ENCODE measurements around the gene LIPC.

LIPC gene

DNA sequence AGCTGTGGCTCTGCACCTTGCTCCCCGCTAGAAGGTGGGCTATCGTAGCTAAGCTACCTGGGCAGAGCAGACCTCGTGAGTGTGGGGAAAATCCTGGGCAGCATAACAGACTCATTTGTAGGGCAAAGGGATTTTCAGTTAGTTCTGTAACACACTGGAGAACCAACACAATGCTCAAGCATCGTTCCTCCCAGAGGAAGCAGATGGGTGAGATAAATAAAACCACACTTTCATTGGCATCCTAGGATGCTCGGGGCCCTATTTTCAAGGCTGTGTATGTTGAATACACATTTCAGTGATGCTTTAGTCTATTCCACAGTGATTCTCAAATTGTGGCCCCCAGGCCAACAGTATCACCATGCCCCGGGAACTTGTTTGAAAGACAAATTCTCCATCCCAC is 20.0 kb downstream of the LIPC start:
- H3K27me3 ChIP-seq (ENCODE audit: insufficient read depth, low read depth), result no peaks in the 10 kb centered on the region
- no peak overlapping the region for H3K9ac ChIP-seq
- H3K36me3 ChIP-seq (ENCODE audit: insufficient read depth), result no peaks in the 10 kb centered on the region
- H2AFZ ChIP-seq (ENCODE audit: low read depth), result no peak overlapping the region
- no peak overlapping the region for H3K27ac ChIP-seq
- TF ChIP-seq, protein P1, sequence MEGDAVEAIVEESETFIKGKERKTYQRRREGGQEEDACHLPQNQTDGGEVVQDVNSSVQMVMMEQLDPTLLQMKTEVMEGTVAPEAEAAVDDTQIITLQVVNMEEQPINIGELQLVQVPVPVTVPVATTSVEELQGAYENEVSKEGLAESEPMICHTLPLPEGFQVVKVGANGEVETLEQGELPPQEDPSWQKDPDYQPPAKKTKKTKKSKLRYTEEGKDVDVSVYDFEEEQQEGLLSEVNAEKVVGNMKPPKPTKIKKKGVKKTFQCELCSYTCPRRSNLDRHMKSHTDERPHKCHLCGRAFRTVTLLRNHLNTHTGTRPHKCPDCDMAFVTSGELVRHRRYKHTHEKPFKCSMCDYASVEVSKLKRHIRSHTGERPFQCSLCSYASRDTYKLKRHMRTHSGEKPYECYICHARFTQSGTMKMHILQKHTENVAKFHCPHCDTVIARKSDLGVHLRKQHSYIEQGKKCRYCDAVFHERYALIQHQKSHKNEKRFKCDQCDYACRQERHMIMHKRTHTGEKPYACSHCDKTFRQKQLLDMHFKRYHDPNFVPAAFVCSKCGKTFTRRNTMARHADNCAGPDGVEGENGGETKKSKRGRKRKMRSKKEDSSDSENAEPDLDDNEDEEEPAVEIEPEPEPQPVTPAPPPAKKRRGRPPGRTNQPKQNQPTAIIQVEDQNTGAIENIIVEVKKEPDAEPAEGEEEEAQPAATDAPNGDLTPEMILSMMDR (conservative IDR thresholded peaks at IDR 0.05; ENCODE audit: low read depth, low read length), result no peak
- no peak overlapping the region for H3K4me2 ChIP-seq
- H4K20me1 ChIP-seq (ENCODE audit: insufficient read depth), result no peaks in the 10 kb centered on the region
- H3K4me1 ChIP-seq (ENCODE audit: low read depth, poor library complexity, severe bottlenecking), result peaks cover 32% of the 10 kb centered on the region
- H3K79me2 ChIP-seq (ENCODE audit: insufficient read depth, low read depth), result no peaks in the 10 kb centered on the region
- H3K4me3 ChIP-seq (IDR thresholded peaks at IDR 0.05; ENCODE audit: insufficient read depth, low read depth, low read length), result no peak overlapping the region

DNA sequence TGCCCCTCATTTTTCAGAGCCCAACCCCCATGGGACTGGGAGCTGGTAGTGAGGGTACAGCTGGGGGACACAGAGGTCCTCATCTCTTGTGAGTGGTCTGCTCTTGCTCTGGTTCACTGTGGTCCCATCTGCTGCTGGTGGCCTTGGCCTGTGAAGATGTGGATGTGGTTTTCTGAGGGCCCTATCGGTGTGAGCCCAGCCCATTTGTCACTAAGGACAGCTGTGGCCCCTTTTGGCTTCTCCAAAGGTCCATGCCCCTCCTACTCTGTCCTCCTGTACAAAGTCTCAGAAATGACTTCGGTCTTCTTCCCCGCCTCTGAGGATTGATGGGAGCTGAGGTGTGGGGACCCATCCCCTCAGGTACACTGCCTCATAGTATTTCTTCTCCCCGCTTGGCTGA is 21.0 kb downstream of the LIPC start:
- TF ChIP-seq, protein P1 (conservative IDR thresholded peaks at IDR 0.05; ENCODE audit: low read depth, low read length), result no peak
- no peaks in the 10 kb centered on the region for H3K36me3 ChIP-seq (ENCODE audit: insufficient read depth)
- no peak overlapping the region for H3K4me2 ChIP-seq
- H2AFZ ChIP-seq (ENCODE audit: low read depth), result no peak overlapping the region
- H3K79me2 ChIP-seq (ENCODE audit: insufficient read depth, low read depth), result no peaks in the 10 kb centered on the region
- no peaks in the 10 kb centered on the region for H3K27me3 ChIP-seq (ENCODE audit: insufficient read depth, low read depth)
- no peak overlapping the region for H3K9ac ChIP-seq
- no peak overlapping the region for H3K27ac ChIP-seq
- H3K4me1 ChIP-seq (ENCODE audit: low read depth, poor library complexity, severe bottlenecking), result peaks cover 41% of the 10 kb centered on the region
- no peak overlapping the region for H3K4me3 ChIP-seq (IDR thresholded peaks at IDR 0.05; ENCODE audit: insufficient read depth, low read depth, low read length)
- no peaks in the 10 kb centered on the region for H4K20me1 ChIP-seq (ENCODE audit: insufficient read depth)

DNA sequence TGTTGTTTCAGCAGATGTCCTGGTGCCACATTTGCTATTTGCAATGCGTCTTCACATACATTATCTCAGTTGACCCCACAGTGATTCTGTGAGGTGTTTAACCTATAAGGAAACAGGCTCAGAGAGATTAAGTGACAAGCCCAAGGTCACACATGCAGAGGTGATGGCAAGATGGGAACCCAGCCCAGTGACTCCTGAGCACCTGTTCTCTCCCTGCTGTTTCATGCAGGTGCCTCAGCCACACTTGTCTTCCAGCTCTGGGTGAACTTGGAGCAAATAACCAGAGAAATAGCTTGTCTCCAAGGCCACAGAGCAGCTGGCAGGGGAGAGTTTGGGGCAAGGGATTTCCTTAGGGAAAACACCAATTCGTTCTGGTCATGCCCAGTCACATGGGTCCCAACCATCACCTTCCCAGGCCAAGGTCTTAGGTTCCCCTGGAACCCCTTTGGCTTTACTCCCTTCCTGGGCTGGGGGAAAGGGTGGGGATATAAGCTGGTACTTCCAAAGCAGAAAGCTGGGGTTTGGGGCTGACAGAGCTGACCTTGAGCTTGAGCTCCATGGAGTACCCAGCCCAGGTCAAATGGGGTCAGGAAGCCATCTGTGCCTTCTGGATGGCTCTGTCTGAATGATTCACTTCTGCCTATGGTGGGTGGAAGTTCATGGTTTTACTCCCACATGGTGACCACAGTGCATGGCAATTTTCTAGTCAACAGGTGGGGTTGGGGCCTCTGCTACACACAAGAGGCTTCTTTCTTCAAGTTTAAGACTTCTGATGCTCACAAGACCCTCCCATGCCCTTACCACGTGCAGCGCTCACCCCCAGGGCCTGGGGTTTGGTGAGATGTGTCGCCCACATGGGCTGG is 22.4 kb downstream of the LIPC start:
- H3K36me3 ChIP-seq (ENCODE audit: insufficient read depth), result no peaks in the 10 kb centered on the region
- no peak overlapping the region for H3K9ac ChIP-seq
- H3K79me2 ChIP-seq (ENCODE audit: insufficient read depth, low read depth), result no peaks in the 10 kb centered on the region
- peak overlapping the region; percentile 48; the same call in 1 of the 2 replicates for H2AFZ ChIP-seq (ENCODE audit: low read depth)
- H4K20me1 ChIP-seq (ENCODE audit: insufficient read depth), result no peaks in the 10 kb centered on the region
- peak overlapping the region; percentile 25; the same call in 1 of the 2 replicates for H3K27ac ChIP-seq
- no peaks in the 10 kb centered on the region for H3K27me3 ChIP-seq (ENCODE audit: insufficient read depth, low read depth)
- H3K4me2 ChIP-seq, result peak overlapping the region; percentile 29
- H3K4me3 ChIP-seq (IDR thresholded peaks at IDR 0.05; ENCODE audit: insufficient read depth, low read depth, low read length), result no peak overlapping the region
- TF ChIP-seq, protein P1 (conservative IDR thresholded peaks at IDR 0.05; ENCODE audit: low read depth, low read length), result no peak
- H3K4me1 ChIP-seq (ENCODE audit: low read depth, poor library complexity, severe bottlenecking), result peaks cover 55% of the 10 kb centered on the region

DNA sequence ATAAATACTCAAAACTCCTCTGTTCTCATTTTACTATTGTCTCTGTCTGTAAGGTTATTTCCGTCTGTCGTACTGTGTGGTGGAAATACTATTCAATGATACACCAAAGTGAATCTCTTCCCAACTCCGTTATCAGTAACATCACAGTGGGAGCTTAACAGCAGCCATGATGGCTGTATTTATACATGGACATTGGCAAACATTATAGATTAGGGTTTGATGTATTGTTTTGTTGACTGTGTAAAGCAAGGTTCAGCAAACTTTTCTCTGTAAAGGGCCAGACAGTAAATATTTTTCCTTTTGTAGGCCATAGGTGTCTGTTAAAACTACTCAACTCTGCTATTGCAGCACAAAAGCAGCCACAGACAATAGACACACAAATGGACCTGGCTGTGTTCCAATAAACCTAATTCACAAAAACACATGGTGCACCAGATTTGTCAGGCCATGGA is 23.2 kb downstream of the LIPC start:
- H3K27ac ChIP-seq, result no peak overlapping the region
- H3K79me2 ChIP-seq (ENCODE audit: insufficient read depth, low read depth), result no peaks in the 10 kb centered on the region
- peak overlapping the region; percentile 29 for H3K4me2 ChIP-seq
- no peak overlapping the region for H3K4me3 ChIP-seq (IDR thresholded peaks at IDR 0.05; ENCODE audit: insufficient read depth, low read depth, low read length)
- TF ChIP-seq, protein P1 (conservative IDR thresholded peaks at IDR 0.05; ENCODE audit: low read depth, low read length), result no peak
- H3K27me3 ChIP-seq (ENCODE audit: insufficient read depth, low read depth), result no peaks in the 10 kb centered on the region
- no peak overlapping the region for H3K9ac ChIP-seq
- H4K20me1 ChIP-seq (ENCODE audit: insufficient read depth), result no peaks in the 10 kb centered on the region
- no peak overlapping the region for H2AFZ ChIP-seq (ENCODE audit: low read depth)
- peaks cover 63% of the 10 kb centered on the region for H3K4me1 ChIP-seq (ENCODE audit: low read depth, poor library complexity, severe bottlenecking)
- no peaks in the 10 kb centered on the region for H3K36me3 ChIP-seq (ENCODE audit: insufficient read depth)
